HCT116 (cell line): ENCODE measurements around the gene ACAP3. TPM values are rescaled to one million over a fixed set of nuclear protein-coding genes. Genes with fewer than 3 reads are reported as not detected.

ENCODE experiments used
- ATAC-seq: fragments of 200-7000 bp; cut with Tn5 transposase; 2 replicates; pipeline ENCODE4 v1.9.1; 2020; ENCODE audit warnings: mild to moderate bottlenecking, moderate library complexity
- BruUV-seq: library from RNA; stranded (reverse); fragments of 400-500 nt; replicated peaks from 2 replicates; lab custom pipeline; 2021; lab: Mats Ljungman, UMichigan
- CTCF ChIA-PET: fragments of 300-600 bp; sonication (Branson Sonifier 250); formaldehyde crosslinking; loops from one replicate; lab custom pipeline; 2021; ENCODE audit warnings: antibody characterized with exemption; lab: Charles Lee
- POLR2A ChIA-PET: fragments of 300-600, 350-600 bp; sonication (Branson Sonifier 250); formaldehyde crosslinking; loops from one replicate; lab custom pipeline; 2021; ENCODE audit warnings: antibody characterized with exemption; lab: Charles Lee
- RAD21 ChIA-PET, 2 experiments: fragments of 300-600 bp; sonication (Branson Sonifier 250); formaldehyde crosslinking; loops; one replicate each; lab custom pipeline; 2023; ENCODE audit warnings: low total read pairs in 2 of 2; ENCODE audit not compliant: uncharacterized antibody in 2 of 2, unreplicated experiment in 2 of 2, low non-redundant PET in 1 of 2; lab: Charles Lee
- DNase-seq: peaks from one replicate; pipeline ENCODE4 v3.0.0-alpha.2; 2010; ENCODE audit warnings: low read depth, low spot score
- H2AFZ ChIP-seq: fragments of 200-600 bp; shearing (Covaris generic), sonication (generic); 2 replicates; pipeline ENCODE4 v1.6.1; 2017; ENCODE audit warnings: low read depth, mixed run types, mixed read lengths, antibody characterized with exemption, low read length; ENCODE audit not compliant: poor library complexity, severe bottlenecking
- H3K27ac ChIP-seq: 2 replicates; pipeline ENCODE4 v1.5.1; 2012; ENCODE audit warnings: low read depth, low read length
- H3K27me3 ChIP-seq: fragments of 200-600 bp; sonication (generic); 2 replicates; pipeline ENCODE4 v1.6.1; 2016; ENCODE audit warnings: mixed run types, low read length, mixed read lengths; ENCODE audit not compliant: insufficient read depth
- H3K36me3 ChIP-seq, 2 experiments: fragments of 200-500 bp in 1 of 2; fragments of 200-600 bp in 1 of 2; sonication (Bioruptor generic) in 1 of 2; sonication (generic) in 1 of 2; 2 replicates each; pipeline versions ENCODE4 v1.5.1 to v1.6.1; 2014 to 2016; ENCODE audit warnings: low read length in 2 of 2, inconsistent platforms in 1 of 2, mixed read lengths in 1 of 2, mixed run types in 1 of 2; ENCODE audit not compliant: insufficient read depth in 2 of 2, control insufficient read depth in 1 of 2
- H3K4me1 ChIP-seq, 2 experiments: fragments of 200-600 bp in 1 of 2; sonication (generic) in 1 of 2; 2 replicates each; pipeline versions ENCODE4 v1.5.1 to v1.6.1; 2012 to 2017; ENCODE audit warnings: low read length in 2 of 2, inconsistent platforms in 1 of 2, mild to moderate bottlenecking in 1 of 2, mixed read lengths in 1 of 2, mixed run types in 1 of 2, moderate library complexity in 1 of 2; ENCODE audit not compliant: insufficient read depth in 2 of 2, control insufficient read depth in 1 of 2
- H3K4me2 ChIP-seq: fragments of 200-600 bp; sonication (generic); 2 replicates; pipeline ENCODE4 v1.6.1; 2017; ENCODE audit warnings: mixed run types, low read length, mixed read lengths
- H3K4me3 ChIP-seq, 2 experiments: fragments of 200-600 bp in 1 of 2; sonication (generic) in 1 of 2; replicated peaks in 1 of 2; 2 replicates each; pipeline ENCODE4 v1.5.1; 2011 to 2016; ENCODE audit warnings: low read length in 2 of 2, control low read depth in 1 of 2, low read depth in 1 of 2, mild to moderate bottlenecking in 1 of 2, mixed read lengths in 1 of 2, mixed run types in 1 of 2
- H3K79me2 ChIP-seq: fragments of 200-600 bp; sonication (generic); 2 replicates; pipeline ENCODE4 v1.6.1; 2017; ENCODE audit warnings: mild to moderate bottlenecking, mixed run types, low read length, moderate library complexity, mixed read lengths; ENCODE audit not compliant: insufficient read depth
- H3K9ac ChIP-seq: fragments of 200-600 bp; sonication (generic); 2 replicates; pipeline ENCODE4 v1.6.1; 2016; ENCODE audit warnings: low read length, mixed read lengths
- H3K9me2 ChIP-seq: fragments of 200-600 bp; sonication (generic), shearing (Covaris generic); 2 replicates; pipeline ENCODE4 v1.6.1; 2017; ENCODE audit warnings: mixed run types, mild to moderate bottlenecking, moderate library complexity; ENCODE audit not compliant: insufficient read depth
- H3K9me3 ChIP-seq, 2 experiments: fragments of 200-500 bp in 1 of 2; fragments of 200-600 bp in 1 of 2; sonication (Bioruptor generic) in 1 of 2; sonication (generic) in 1 of 2; 2 replicates each; pipeline ENCODE4 v1.6.1; 2014 to 2017; ENCODE audit warnings: low read length in 2 of 2, mixed read lengths in 2 of 2, inconsistent platforms in 1 of 2, low read depth in 1 of 2, mild to moderate bottlenecking in 1 of 2, mixed run types in 1 of 2, moderate library complexity in 1 of 2; ENCODE audit not compliant: control insufficient read depth in 1 of 2, insufficient read depth in 1 of 2
- H4K20me1 ChIP-seq: fragments of 200-600 bp; sonication (generic), shearing (Covaris generic); 2 replicates; pipeline ENCODE4 v1.6.1; 2017; ENCODE audit warnings: mixed run types, mild to moderate bottlenecking, moderate library complexity; ENCODE audit not compliant: insufficient read depth
- intact Hi-C: fragments of 100-400 bp; cut with micrococcal nuclease; formaldehyde crosslinking; loops from 2 replicates; pipeline ENCODE4 v1.10.0; 2022
- total RNA-seq: library from RNA; stranded (reverse); gene quantifications from one replicate; pipeline ENCODE4 v1.2.1, GENCODE V29; 2021; ENCODE audit not compliant: unreplicated experiment
- TF ChIP-seq, protein P1 (sequence below): IDR thresholded peaks from 2 replicates; pipeline ENCODE4 v1.6.1; 2012
- TF ChIP-seq, protein P2 (sequence below): IDR thresholded peaks from 2 replicates; pipeline ENCODE4 v1.6.1; 2012; ENCODE audit warnings: low read depth

The ACAP3 gene
- total RNA-seq, 1 experiment from 2014 or later = 38.8 TPM

DNA sequence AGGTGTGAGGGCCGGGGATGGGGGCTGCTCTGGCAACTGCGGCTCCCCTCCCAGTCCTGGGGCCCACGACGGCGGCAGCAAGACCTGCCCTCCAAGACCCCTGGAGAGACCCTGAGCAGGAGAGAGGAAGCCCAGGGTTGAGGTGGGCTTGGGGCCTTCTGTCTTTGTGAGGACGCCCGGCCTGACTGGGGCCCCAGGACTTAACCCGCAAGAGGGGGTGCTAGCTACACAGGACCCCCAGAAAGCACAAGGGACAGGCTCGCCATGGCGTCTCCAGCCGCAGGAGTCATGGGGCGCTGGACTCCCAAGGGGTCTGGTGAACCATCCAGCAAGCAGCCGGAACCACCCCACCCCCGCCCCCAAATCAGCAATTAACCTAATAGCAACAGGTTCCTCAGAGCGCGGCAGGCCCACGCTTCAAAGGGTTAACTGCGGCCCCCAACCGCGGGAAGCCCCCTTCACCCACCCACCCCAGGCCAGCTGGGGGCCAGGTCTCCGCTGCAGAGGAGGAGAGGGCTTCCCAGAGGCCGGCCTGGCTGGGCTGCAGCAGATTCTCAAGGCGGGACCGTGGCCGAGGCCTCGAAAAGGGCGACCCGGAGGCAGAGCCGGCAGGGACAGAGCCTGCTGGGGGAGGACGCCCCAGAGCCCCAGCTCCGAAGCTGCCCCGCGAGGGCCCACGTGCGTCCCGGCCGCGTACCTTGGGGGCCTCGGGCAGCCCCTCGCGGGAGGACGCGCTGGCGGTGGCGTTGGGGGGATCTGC, 61.7 kb downstream of the ACAP3 start:
- RAD21 ChIA-PET = no interaction called here
- no peaks in the 10 kb centered on the region for H3K27me3 ChIP-seq
- no peak overlapping the region for H3K4me3 ChIP-seq
- H3K36me3 ChIP-seq = no peaks in the 10 kb centered on the region
- POLR2A ChIA-PET = no interaction called here
- no peaks in the 10 kb centered on the region for H4K20me1 ChIP-seq
- no peak for DNase-seq
- H3K79me2 ChIP-seq = no peaks in the 10 kb centered on the region
- H3K27ac ChIP-seq = no peak overlapping the region; the same call in 1 of the 2 replicates
- H3K9ac ChIP-seq = no peak overlapping the region
- TF ChIP-seq, protein P1, sequence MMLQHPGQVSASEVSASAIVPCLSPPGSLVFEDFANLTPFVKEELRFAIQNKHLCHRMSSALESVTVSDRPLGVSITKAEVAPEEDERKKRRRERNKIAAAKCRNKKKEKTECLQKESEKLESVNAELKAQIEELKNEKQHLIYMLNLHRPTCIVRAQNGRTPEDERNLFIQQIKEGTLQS = no peak
- no peaks in the 10 kb centered on the region for H3K9me3 ChIP-seq
- peaks cover 3 to 15% of the 10 kb centered on the region in 2 experiments; a peak in 3 of 4 replicates for H3K4me1 ChIP-seq
- no TSS peak for BruUV-seq
- intact Hi-C loops = no loop called here
- H2AFZ ChIP-seq = no peak overlapping the region
- CTCF ChIA-PET = no interaction called here
- no peaks in the 10 kb centered on the region for H3K9me2 ChIP-seq
- ATAC-seq = no peak
- no peak overlapping the region for H3K4me2 ChIP-seq

DNA sequence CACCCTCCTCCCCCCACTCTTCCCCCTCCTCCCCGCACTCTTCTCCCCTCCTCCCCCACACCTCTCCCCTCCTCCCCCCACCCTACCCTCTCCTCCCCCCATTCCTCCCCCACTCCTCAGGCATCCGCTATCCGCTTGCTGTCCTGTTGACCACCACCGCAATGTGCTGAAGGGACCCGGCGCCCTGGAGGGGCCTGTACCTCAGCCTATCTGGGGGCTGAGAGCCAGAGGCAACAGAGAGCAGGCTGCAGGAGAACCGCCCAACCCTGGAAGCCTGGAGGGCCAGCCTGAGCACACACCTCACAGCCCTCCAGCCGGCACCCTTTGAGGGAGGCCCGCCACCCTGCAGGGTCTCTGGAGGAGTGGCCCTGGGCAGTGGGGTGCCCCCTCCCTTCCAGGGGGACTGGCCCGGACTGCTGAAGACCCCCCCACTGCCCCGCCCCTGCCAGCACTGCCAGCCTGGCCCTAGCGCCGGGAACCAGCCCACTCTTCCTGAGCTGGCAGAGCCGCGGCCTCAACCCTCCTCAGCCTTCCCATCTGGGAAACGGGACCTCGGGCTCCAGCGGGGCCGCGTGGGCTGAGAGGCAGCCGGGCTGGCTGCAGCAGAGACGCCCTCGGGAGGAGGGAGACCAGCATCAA, 62.4 kb downstream of the ACAP3 start:
- H3K27me3 ChIP-seq = no peaks in the 10 kb centered on the region
- DNase-seq = no peak
- peaks cover 0 to 9% of the 10 kb centered on the region in 2 experiments; a peak in 1 of 4 replicates for H3K4me1 ChIP-seq
- H4K20me1 ChIP-seq = no peaks in the 10 kb centered on the region
- no peaks in the 10 kb centered on the region for H3K79me2 ChIP-seq
- no peak for ATAC-seq
- RAD21 ChIA-PET = no interaction called here
- H2AFZ ChIP-seq = no peak overlapping the region
- POLR2A ChIA-PET = no interaction called here
- TF ChIP-seq, protein P2, sequence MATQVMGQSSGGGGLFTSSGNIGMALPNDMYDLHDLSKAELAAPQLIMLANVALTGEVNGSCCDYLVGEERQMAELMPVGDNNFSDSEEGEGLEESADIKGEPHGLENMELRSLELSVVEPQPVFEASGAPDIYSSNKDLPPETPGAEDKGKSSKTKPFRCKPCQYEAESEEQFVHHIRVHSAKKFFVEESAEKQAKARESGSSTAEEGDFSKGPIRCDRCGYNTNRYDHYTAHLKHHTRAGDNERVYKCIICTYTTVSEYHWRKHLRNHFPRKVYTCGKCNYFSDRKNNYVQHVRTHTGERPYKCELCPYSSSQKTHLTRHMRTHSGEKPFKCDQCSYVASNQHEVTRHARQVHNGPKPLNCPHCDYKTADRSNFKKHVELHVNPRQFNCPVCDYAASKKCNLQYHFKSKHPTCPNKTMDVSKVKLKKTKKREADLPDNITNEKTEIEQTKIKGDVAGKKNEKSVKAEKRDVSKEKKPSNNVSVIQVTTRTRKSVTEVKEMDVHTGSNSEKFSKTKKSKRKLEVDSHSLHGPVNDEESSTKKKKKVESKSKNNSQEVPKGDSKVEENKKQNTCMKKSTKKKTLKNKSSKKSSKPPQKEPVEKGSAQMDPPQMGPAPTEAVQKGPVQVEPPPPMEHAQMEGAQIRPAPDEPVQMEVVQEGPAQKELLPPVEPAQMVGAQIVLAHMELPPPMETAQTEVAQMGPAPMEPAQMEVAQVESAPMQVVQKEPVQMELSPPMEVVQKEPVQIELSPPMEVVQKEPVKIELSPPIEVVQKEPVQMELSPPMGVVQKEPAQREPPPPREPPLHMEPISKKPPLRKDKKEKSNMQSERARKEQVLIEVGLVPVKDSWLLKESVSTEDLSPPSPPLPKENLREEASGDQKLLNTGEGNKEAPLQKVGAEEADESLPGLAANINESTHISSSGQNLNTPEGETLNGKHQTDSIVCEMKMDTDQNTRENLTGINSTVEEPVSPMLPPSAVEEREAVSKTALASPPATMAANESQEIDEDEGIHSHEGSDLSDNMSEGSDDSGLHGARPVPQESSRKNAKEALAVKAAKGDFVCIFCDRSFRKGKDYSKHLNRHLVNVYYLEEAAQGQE = no peak
- H3K27ac ChIP-seq = no peak overlapping the region; the same call in 1 of the 2 replicates
- intact Hi-C loops = no loop called here
- no peak overlapping the region for H3K9ac ChIP-seq
- H3K9me2 ChIP-seq = no peaks in the 10 kb centered on the region
- CTCF ChIA-PET = no interaction called here
- no peaks in the 10 kb centered on the region for H3K9me3 ChIP-seq
- no peak overlapping the region for H3K4me3 ChIP-seq
- no TSS peak for BruUV-seq
- H3K36me3 ChIP-seq = no peaks in the 10 kb centered on the region
- H3K4me2 ChIP-seq = no peak overlapping the region
